A549 (cell line): Measurements from ENCODE around the gene GDF7.

ENCODE experiments used
- CEBPB ChIP-seq, 2 experiments: fragments of >200 bp in 1 of 2; sonication (Bioruptor Twin) in 1 of 2; formaldehyde crosslinking in 1 of 2; IDR thresholded peaks; 2 replicates each; pipeline ENCODE4 v1.6.1; 2012 to 2016
- CTCF ChIP-seq: fragments of >200 bp; sonication (Bioruptor Twin); formaldehyde crosslinking; IDR thresholded peaks from 3 replicates; pipeline ENCODE4 v1.5.1; 2016
- ELK1 ChIP-seq: fragments of 150-350 bp; IDR thresholded peaks from 2 replicates; pipeline ENCODE4 v1.6.1; 2014; ENCODE audit warnings: low read depth, mild to moderate bottlenecking, low read length
- GATA3 ChIP-seq: IDR thresholded peaks from 2 replicates; pipeline ENCODE4 v1.6.1; 2012; ENCODE audit warnings: borderline replicate concordance
- HMGXB4 ChIP-seq: fragments of 250-450 bp; sonication (Bioruptor Pico); IDR thresholded peaks from 2 replicates; pipeline ENCODE4 v1.5.0; 2021; ENCODE audit warnings: mild to moderate bottlenecking, moderate library complexity, borderline replicate concordance
- JUN ChIP-seq, 2 experiments: fragments of >200 bp; sonication (Bioruptor Twin); formaldehyde crosslinking; IDR thresholded peaks; 2 replicates in 1 of 2; 3 replicates in 1 of 2; pipeline ENCODE4 v1.6.1; 2016 to 2017
- PBX3 ChIP-seq: IDR thresholded peaks from 2 replicates; pipeline ENCODE4 v1.6.1; 2012
- POLR2A ChIP-seq: IDR thresholded peaks from 2 replicates; pipeline ENCODE4 v1.6.1; 2012; ENCODE audit warnings: mild to moderate bottlenecking, low read length
- POLR2AphosphoS2 ChIP-seq: conservative IDR thresholded peaks from 2 replicates; pipeline ENCODE4 v1.6.1; 2012; ENCODE audit warnings: low read length, improper control_type of control experiment, inconsistent platforms
- RNF2 ChIP-seq: fragments of 200-600 bp; sonication (generic); IDR thresholded peaks from 2 replicates; pipeline ENCODE4 v1.6.1; 2016; ENCODE audit warnings: low read depth, mild to moderate bottlenecking, antibody characterized with exemption, moderate library complexity, borderline replicate concordance

- TF ChIP-seq CTCF (no peak), POLR2A (no peak), GATA3 (no peak), CEBPB (IDR thresholded peaks at IDR 0.05) (no peak), JUN (IDR thresholded peaks at IDR 0.05) (no peak), POLR2AphosphoS2 (no peak), PBX3 (no peak), ELK1 (no peak), RNF2 (no peak), HMGXB4 (no peak)
Measured at GRCh38 chr2:20651731-20652099, 15.2 kb upstream of the GDF7 start.
